PC-9 (cell line): ENCODE results near the gene GUCA1C.

Experiments
- EZH2 ChIP-seq: fragments of 200-600 bp; sonication (generic); IDR thresholded peaks from 2 replicates; pipeline ENCODE4 v1.8.0; 2017; ENCODE audit warnings: antibody characterized with exemption, low read depth
- TF ChIP-seq, protein P1 (sequence below): fragments of 200-600 bp; sonication (generic); conservative IDR thresholded peaks from 2 replicates; pipeline ENCODE4 v1.6.1; 2017; ENCODE audit warnings: mixed run types, antibody characterized with exemption, mild to moderate bottlenecking, moderate library complexity

DNA sequence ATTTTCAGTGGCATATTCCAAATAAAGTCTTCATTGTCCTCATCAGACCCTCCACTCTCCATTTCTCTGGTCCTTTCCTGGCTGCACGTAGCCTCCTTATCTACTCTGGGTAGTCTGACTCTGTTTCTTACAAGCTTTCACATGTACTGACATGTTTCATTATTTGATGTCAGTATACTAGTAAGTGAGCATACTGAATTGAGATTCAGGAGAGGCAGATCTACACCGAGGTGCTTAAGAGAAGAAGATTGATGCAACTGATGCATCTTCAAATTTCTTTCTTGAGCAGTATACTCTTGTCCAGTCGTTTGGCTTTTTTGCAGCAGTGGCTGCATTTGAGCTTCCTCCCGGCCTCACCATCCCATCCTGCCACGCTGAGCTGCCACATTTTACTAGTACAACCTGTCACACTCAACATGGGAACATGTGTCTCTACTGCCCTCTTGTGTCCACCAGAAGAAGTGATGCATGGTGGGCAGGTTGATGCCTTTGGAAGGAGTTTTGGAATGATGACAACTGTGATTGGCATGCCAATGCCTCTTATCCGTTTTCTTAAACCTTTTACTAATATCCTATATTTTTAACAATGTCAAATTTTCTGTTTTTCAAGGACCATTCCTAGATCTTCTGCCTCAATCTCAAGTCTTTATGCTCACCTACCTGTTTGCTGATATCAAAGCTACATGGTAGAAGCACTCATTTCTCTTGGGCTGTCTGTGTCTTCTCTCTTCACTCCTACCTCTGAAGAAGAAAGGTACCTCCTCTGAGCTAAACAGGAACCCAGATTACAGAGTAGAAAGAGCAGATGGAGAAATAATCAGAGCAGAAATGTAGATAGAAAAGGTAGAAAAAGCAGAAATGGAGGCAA is 38.7 kb downstream of the GUCA1C start:
- TF ChIP-seq, protein P1, sequence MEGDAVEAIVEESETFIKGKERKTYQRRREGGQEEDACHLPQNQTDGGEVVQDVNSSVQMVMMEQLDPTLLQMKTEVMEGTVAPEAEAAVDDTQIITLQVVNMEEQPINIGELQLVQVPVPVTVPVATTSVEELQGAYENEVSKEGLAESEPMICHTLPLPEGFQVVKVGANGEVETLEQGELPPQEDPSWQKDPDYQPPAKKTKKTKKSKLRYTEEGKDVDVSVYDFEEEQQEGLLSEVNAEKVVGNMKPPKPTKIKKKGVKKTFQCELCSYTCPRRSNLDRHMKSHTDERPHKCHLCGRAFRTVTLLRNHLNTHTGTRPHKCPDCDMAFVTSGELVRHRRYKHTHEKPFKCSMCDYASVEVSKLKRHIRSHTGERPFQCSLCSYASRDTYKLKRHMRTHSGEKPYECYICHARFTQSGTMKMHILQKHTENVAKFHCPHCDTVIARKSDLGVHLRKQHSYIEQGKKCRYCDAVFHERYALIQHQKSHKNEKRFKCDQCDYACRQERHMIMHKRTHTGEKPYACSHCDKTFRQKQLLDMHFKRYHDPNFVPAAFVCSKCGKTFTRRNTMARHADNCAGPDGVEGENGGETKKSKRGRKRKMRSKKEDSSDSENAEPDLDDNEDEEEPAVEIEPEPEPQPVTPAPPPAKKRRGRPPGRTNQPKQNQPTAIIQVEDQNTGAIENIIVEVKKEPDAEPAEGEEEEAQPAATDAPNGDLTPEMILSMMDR = peak; percentile 99
- TF ChIP-seq EZH2 = no peak
